ENCODE measurements around the gene TTLL1.

GRCh38 chr22:43136255-43136654 is 47.1 kb upstream of the TTLL1 start:
- peak; percentile 83 for TF ChIP-seq CTCF (IDR thresholded peaks at IDR 0.05)
- TF ChIP-seq POLR2AphosphoS5 (IDR thresholded peaks at IDR 0.05; ENCODE audit: low read depth, low read length): no peak
- TF ChIP-seq REST (IDR thresholded peaks at IDR 0.05; ENCODE audit: insufficient read depth in 1 of 2, low read depth in 2 of 2, low read length in 1 of 2): no peak
- TF ChIP-seq TCF7L2 (IDR thresholded peaks at IDR 0.05; ENCODE audit: low read depth, low read length): no peak
- TF ChIP-seq SIN3A (IDR thresholded peaks at IDR 0.05; ENCODE audit: borderline replicate concordance, insufficient read depth, low read depth, low read length): no peak

Measured in Panc1 (cell line).